ENCODE data around the gene POU6F2.

The POU6F2 gene

GRCh38 chr7:39168403-39169098 is 190.8 kb downstream of the POU6F2 start:
- TF ChIP-seq EZH2 (optimal IDR thresholded peaks at IDR 0.05; ENCODE audit: low read depth, low read length) = no peak
- TF ChIP-seq EZH2phosphoT487 (IDR thresholded peaks at IDR 0.05; ENCODE audit: low read length) = no peak
- TF ChIP-seq CTCF (IDR thresholded peaks at IDR 0.05; ENCODE audit: low read length) = no peak
- no peaks in the 10 kb centered on the region for H3F3A ChIP-seq (ENCODE audit: insufficient read depth, low read length)

DNA sequence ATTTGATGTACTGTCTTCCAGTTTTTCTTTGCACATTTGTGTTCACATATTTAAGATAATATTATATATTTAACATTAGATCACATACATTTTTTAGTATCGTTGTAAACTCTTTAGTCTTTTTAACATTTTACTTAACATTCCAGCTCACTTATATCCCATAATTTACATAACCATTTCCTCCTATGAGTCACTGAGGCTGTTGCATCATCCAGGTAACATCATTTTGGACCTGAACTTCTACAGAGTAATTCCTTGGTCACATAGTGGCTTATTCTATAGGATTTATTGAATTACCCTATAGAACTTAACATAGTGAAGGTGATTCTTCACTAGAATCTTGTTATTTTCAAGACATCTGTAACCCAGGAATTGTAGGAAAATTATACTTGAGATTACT is 194.4 kb downstream of the POU6F2 start:
- no peaks in the 10 kb centered on the region for H3K79me2 ChIP-seq (ENCODE audit: low read length)
- no peaks in the 10 kb centered on the region for H3K27me3 ChIP-seq (replicated peaks; ENCODE audit: insufficient read depth, low read length)
- H3F3A ChIP-seq (ENCODE audit: insufficient read depth, low read length) = no peaks in the 10 kb centered on the region
- no peak overlapping the region for H2AFZ ChIP-seq (ENCODE audit: low read length)
- TF ChIP-seq EZH2 (optimal IDR thresholded peaks at IDR 0.05; ENCODE audit: low read depth, low read length) = no peak
- TF ChIP-seq CTCF (IDR thresholded peaks at IDR 0.05; ENCODE audit: low read length) = no peak
- no peak for TF ChIP-seq EZH2phosphoT487 (IDR thresholded peaks at IDR 0.05; ENCODE audit: low read length)
- H3K36me3 ChIP-seq (replicated peaks; ENCODE audit: insufficient read depth, low read length) = no peaks in the 10 kb centered on the region
- H3K4me2 ChIP-seq (ENCODE audit: low read depth, low read length) = no peak overlapping the region
- no peaks in the 10 kb centered on the region for H4K20me1 ChIP-seq (ENCODE audit: insufficient read depth, low read length)
- no peak overlapping the region for H3K9ac ChIP-seq (ENCODE audit: low read length)
- H3K27ac ChIP-seq (ENCODE audit: low read length) = no peak overlapping the region
- DNase-seq = no peak
- H3K9me2 ChIP-seq (replicated peaks; ENCODE audit: insufficient read depth, low read length) = no peaks in the 10 kb centered on the region
- H3K4me3 ChIP-seq (ENCODE audit: low read length) = no peak overlapping the region
- H3K9me3 ChIP-seq (replicated peaks; ENCODE audit: insufficient read depth, low read length) = no peaks in the 10 kb centered on the region
- no peaks in the 10 kb centered on the region for H3K4me1 ChIP-seq (ENCODE audit: low read length)

More at GRCh38 chr7:39168403-39169098, 190.8 kb downstream of the POU6F2 start:
- H3K27ac ChIP-seq (ENCODE audit: low read length) = no peak overlapping the region
- H3K4me3 ChIP-seq (ENCODE audit: low read length) = no peak overlapping the region
- no peaks in the 10 kb centered on the region for H3K79me2 ChIP-seq (ENCODE audit: low read length)
- DNase-seq = no peak
- no peak overlapping the region for H3K4me2 ChIP-seq (ENCODE audit: low read depth, low read length)
- H3K9me2 ChIP-seq (replicated peaks; ENCODE audit: insufficient read depth, low read length) = no peaks in the 10 kb centered on the region
- no peak overlapping the region for H2AFZ ChIP-seq (ENCODE audit: low read length)
- H3K27me3 ChIP-seq (replicated peaks; ENCODE audit: insufficient read depth, low read length) = no peaks in the 10 kb centered on the region
- no peaks in the 10 kb centered on the region for H3K9me3 ChIP-seq (replicated peaks; ENCODE audit: insufficient read depth, low read length)
- H3K36me3 ChIP-seq (replicated peaks; ENCODE audit: insufficient read depth, low read length) = no peaks in the 10 kb centered on the region
- no peaks in the 10 kb centered on the region for H3K4me1 ChIP-seq (ENCODE audit: low read length)
- no peak overlapping the region for H3K9ac ChIP-seq (ENCODE audit: low read length)
- H4K20me1 ChIP-seq (ENCODE audit: insufficient read depth, low read length) = no peaks in the 10 kb centered on the region

DNA sequence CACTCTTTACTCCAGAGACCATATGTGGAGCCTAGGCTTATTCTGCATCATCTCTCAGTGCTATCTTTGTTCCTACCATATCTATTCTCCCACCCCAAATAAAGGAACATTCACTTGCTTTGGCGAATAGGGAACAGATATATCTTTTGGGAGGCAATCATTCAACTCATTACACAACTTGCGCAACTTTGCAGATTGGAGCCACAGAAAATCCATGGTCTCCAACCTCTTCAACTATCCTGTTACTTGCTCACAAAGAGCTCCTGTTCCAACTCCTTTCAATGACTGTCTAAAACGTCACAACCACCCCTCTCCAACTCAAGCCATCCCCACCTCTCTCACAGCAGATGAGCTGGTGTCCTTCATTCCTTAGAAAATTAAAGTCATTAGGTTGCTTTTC is 203.7 kb downstream of the POU6F2 start:
- Histone ChIP-seq H2AFZ (ENCODE audit: low read length) (no peak overlapping the region), H3K9ac (ENCODE audit: low read length) (no peak overlapping the region), H3K4me1 (ENCODE audit: low read length) (peaks cover 10% of the 10 kb centered on the region), H3K36me3 (replicated peaks; ENCODE audit: insufficient read depth, low read length) (no peaks in the 10 kb centered on the region), H4K20me1 (ENCODE audit: insufficient read depth, low read length) (no peaks in the 10 kb centered on the region), H3K27me3 (replicated peaks; ENCODE audit: insufficient read depth, low read length) (no peaks in the 10 kb centered on the region), H3K4me2 (ENCODE audit: low read depth, low read length) (no peak overlapping the region), H3F3A (ENCODE audit: insufficient read depth, low read length) (no peaks in the 10 kb centered on the region), H3K9me2 (replicated peaks; ENCODE audit: insufficient read depth, low read length) (no peaks in the 10 kb centered on the region), H3K9me3 (replicated peaks; ENCODE audit: insufficient read depth, low read length) (no peaks in the 10 kb centered on the region), H3K27ac (ENCODE audit: low read length) (no peak overlapping the region), H3K79me2 (ENCODE audit: low read length) (no peaks in the 10 kb centered on the region), H3K4me3 (ENCODE audit: low read length) (no peak overlapping the region)
- no peak for DNase-seq
- TF ChIP-seq EZH2 (optimal IDR thresholded peaks at IDR 0.05; ENCODE audit: low read depth, low read length) = no peak
- TF ChIP-seq EZH2phosphoT487 (IDR thresholded peaks at IDR 0.05; ENCODE audit: low read length) = no peak
- TF ChIP-seq CTCF (IDR thresholded peaks at IDR 0.05; ENCODE audit: low read length) = no peak
